Measurements from ENCODE around the gene CTRB1. TPM values are rescaled to one million over a fixed set of nuclear protein-coding genes. Genes with fewer than 3 reads are reported as not detected.
A peak's percentile ranks its signal among the peaks of the same experiment; 100 is the strongest.

The CTRB1 gene
- total RNA-seq, 1 donor, result not detected

- TF ChIP-seq CTCF (IDR thresholded peaks at IDR 0.05; ENCODE audit: extremely low read depth, low read depth, low read length), result no peak
- Histone ChIP-seq H3K27me3 (ENCODE audit: insufficient read depth, low read length) (no peaks in the 10 kb centered on the region), H4K20me1 (ENCODE audit: insufficient read depth, low read length) (no peaks in the 10 kb centered on the region), H3K4me1 (ENCODE audit: insufficient read depth, low read length) (no peaks in the 10 kb centered on the region), H3K9me3 (ENCODE audit: low read depth, low read length) (no peaks in the 10 kb centered on the region), H2AFZ (ENCODE audit: low read length) (no peak overlapping the region), H3K4me2 (ENCODE audit: insufficient read depth, low read length) (no peak overlapping the region), H3K27ac (ENCODE audit: low read depth, low read length) (no peak overlapping the region), H3K36me3 (ENCODE audit: insufficient read depth, low read length) (no peaks in the 10 kb centered on the region), H3K79me2 (ENCODE audit: insufficient read depth, low read length) (no peaks in the 10 kb centered on the region), H3K4me3 (ENCODE audit: insufficient read depth, low read length) (no peak overlapping the region)
- no peak for DNase-seq (ENCODE audit: insufficient read length, low spot score, missing footprints)
Measured at GRCh38 chr16:75216576-75216975, 2.2 kb upstream of the CTRB1 start.

GRCh38 chr16:75217389-75217851 is 1.4 kb upstream of the CTRB1 start:
- H4K20me1 ChIP-seq (ENCODE audit: insufficient read depth, low read length), result no peaks in the 10 kb centered on the region
- no peak overlapping the region for H2AFZ ChIP-seq (ENCODE audit: low read length)
- no peak for TF ChIP-seq CTCF (IDR thresholded peaks at IDR 0.05; ENCODE audit: extremely low read depth, low read depth, low read length)
- no peak overlapping the region for H3K4me3 ChIP-seq (ENCODE audit: insufficient read depth, low read length)
- no peaks in the 10 kb centered on the region for H3K9me3 ChIP-seq (ENCODE audit: low read depth, low read length)
- no peak overlapping the region for H3K4me2 ChIP-seq (ENCODE audit: insufficient read depth, low read length)
- no peaks in the 10 kb centered on the region for H3K27me3 ChIP-seq (ENCODE audit: insufficient read depth, low read length)
- no peaks in the 10 kb centered on the region for H3K4me1 ChIP-seq (ENCODE audit: insufficient read depth, low read length)
- DNase-seq (ENCODE audit: insufficient read length, low spot score, missing footprints), result peak; percentile 67
- H3K79me2 ChIP-seq (ENCODE audit: insufficient read depth, low read length), result no peaks in the 10 kb centered on the region
- H3K36me3 ChIP-seq (ENCODE audit: insufficient read depth, low read length), result no peaks in the 10 kb centered on the region
- H3K27ac ChIP-seq (ENCODE audit: low read depth, low read length), result no peak overlapping the region

GRCh38 chr16:75219088-75219487 is 300 bp downstream of the CTRB1 start:
- Histone ChIP-seq H3K79me2 (ENCODE audit: insufficient read depth, low read length) (no peaks in the 10 kb centered on the region), H3K4me3 (ENCODE audit: insufficient read depth, low read length) (no peak overlapping the region), H3K27ac (ENCODE audit: low read depth, low read length) (no peak overlapping the region), H3K27me3 (ENCODE audit: insufficient read depth, low read length) (no peaks in the 10 kb centered on the region), H3K4me2 (ENCODE audit: insufficient read depth, low read length) (no peak overlapping the region), H3K9me3 (ENCODE audit: low read depth, low read length) (no peaks in the 10 kb centered on the region), H3K4me1 (ENCODE audit: insufficient read depth, low read length) (no peaks in the 10 kb centered on the region), H4K20me1 (ENCODE audit: insufficient read depth, low read length) (no peaks in the 10 kb centered on the region), H2AFZ (ENCODE audit: low read length) (no peak overlapping the region), H3K36me3 (ENCODE audit: insufficient read depth, low read length) (no peaks in the 10 kb centered on the region)
- TF ChIP-seq CTCF (IDR thresholded peaks at IDR 0.05; ENCODE audit: extremely low read depth, low read depth, low read length), result no peak
- peak; percentile 37 for DNase-seq (ENCODE audit: insufficient read length, low spot score, missing footprints)

- Histone ChIP-seq H3K4me3 (ENCODE audit: insufficient read depth, low read length) (peak overlapping the region; percentile 22), H3K9me3 (ENCODE audit: low read depth, low read length) (no peaks in the 10 kb centered on the region), H3K4me1 (ENCODE audit: insufficient read depth, low read length) (no peaks in the 10 kb centered on the region), H4K20me1 (ENCODE audit: insufficient read depth, low read length) (peaks cover 3% of the 10 kb centered on the region), H3K79me2 (ENCODE audit: insufficient read depth, low read length) (no peaks in the 10 kb centered on the region), H3K27ac (ENCODE audit: low read depth, low read length) (no peak overlapping the region), H3K36me3 (ENCODE audit: insufficient read depth, low read length) (no peaks in the 10 kb centered on the region), H3K27me3 (ENCODE audit: insufficient read depth, low read length) (peaks cover 4% of the 10 kb centered on the region), H3K4me2 (ENCODE audit: insufficient read depth, low read length) (peak overlapping the region; percentile 53), H2AFZ (ENCODE audit: low read length) (no peak overlapping the region)
- DNase-seq (ENCODE audit: insufficient read length, low spot score, missing footprints), result peak; percentile 49
- TF ChIP-seq CTCF (IDR thresholded peaks at IDR 0.05; ENCODE audit: extremely low read depth, low read depth, low read length), result no peak
Measured at GRCh38 chr16:75219838-75220237, 1.1 kb downstream of the CTRB1 start.

Data from osteoblast (primary cell).